ENCODE measurements around the gene VWC2. TPM values are rescaled to one million over a fixed set of nuclear protein-coding genes. Genes with fewer than 3 reads are reported as not detected.

VWC2 gene
- total RNA-seq, 2 experiments from 2014 or later = not detected

- DNase-seq (no peak), ATAC-seq (ENCODE audit: poor library complexity) (no peak)
- H3K27ac Mint-ChIP-seq = no peak overlapping the region
- no peaks in the 10 kb centered on the region for H3K27me3 ChIP-seq (ENCODE audit: control insufficient read depth in 1 of 2, insufficient read depth in 2 of 2, low read length in 2 of 2)
- no peaks in the 10 kb centered on the region for H3K4me1 ChIP-seq (ENCODE audit: insufficient read depth, low read length)
- H3K27me3 Mint-ChIP-seq = no peaks in the 10 kb centered on the region
- no peaks in the 10 kb centered on the region for H3K4me1 Mint-ChIP-seq (ENCODE audit: low read depth)
- ChIA-PET POLR2A (no interaction called here), CTCF (no interaction called here)
- no peaks in the 10 kb centered on the region for H3K9me3 Mint-ChIP-seq
- no peak overlapping the region for H3K4me3 Mint-ChIP-seq
- no peak overlapping the region for H3K27ac ChIP-seq (ENCODE audit: low read depth in 1 of 2, low read length in 2 of 2)
- no peak overlapping the region for H3K4me3 ChIP-seq (ENCODE audit: low read length)
- no peaks in the 10 kb centered on the region for H3K9me3 ChIP-seq (ENCODE audit: control insufficient read depth in 1 of 2, insufficient read depth in 1 of 2, low read length in 2 of 2)
- H3K36me3 Mint-ChIP-seq (ENCODE audit: low read depth) = no peaks in the 10 kb centered on the region
- no peaks in the 10 kb centered on the region for H3K36me3 ChIP-seq (ENCODE audit: insufficient read depth, low read length)
- no peak for TF ChIP-seq CTCF (IDR thresholded peaks at IDR 0.05)
- intact Hi-C loops (cut with DNase I, micrococcal nuclease) = no loop called here
Observed at GRCh38 chr7:49817279-49817678, 43.8 kb downstream of the VWC2 start.

GRCh38 chr7:49821181-49821580 lies 47.7 kb downstream of the VWC2 start:
- Mint-ChIP-seq H3K27me3 (no peaks in the 10 kb centered on the region), H3K27ac (no peak overlapping the region), H3K36me3 (ENCODE audit: low read depth) (no peaks in the 10 kb centered on the region), H3K9me3 (peaks cover 8% of the 10 kb centered on the region), H3K4me3 (no peak overlapping the region), H3K4me1 (ENCODE audit: low read depth) (no peaks in the 10 kb centered on the region)
- Histone ChIP-seq H3K4me3 (ENCODE audit: low read length) (no peak overlapping the region), H3K36me3 (ENCODE audit: insufficient read depth, low read length) (no peaks in the 10 kb centered on the region), H3K27me3 (ENCODE audit: control insufficient read depth in 1 of 2, insufficient read depth in 2 of 2, low read length in 2 of 2) (no peaks in the 10 kb centered on the region), H3K9me3 (ENCODE audit: control insufficient read depth in 1 of 2, insufficient read depth in 1 of 2, low read length in 2 of 2) (peaks cover 0 to 5% of the 10 kb centered on the region in 2 experiments), H3K4me1 (ENCODE audit: insufficient read depth, low read length) (no peaks in the 10 kb centered on the region), H3K27ac (ENCODE audit: low read depth in 1 of 2, low read length in 2 of 2) (no peak overlapping the region)
- intact Hi-C loops (cut with DNase I, micrococcal nuclease) = no loop called here
- DNase-seq = no peak
- ChIA-PET CTCF (no interaction called here), POLR2A (no interaction called here)
- no peak for ATAC-seq (ENCODE audit: poor library complexity)
- no peak for TF ChIP-seq CTCF (IDR thresholded peaks at IDR 0.05)

GRCh38 chr7:49822856-49823255 lies 49.4 kb downstream of the VWC2 start:
- DNase-seq = no peak
- Histone ChIP-seq H3K4me3 (ENCODE audit: low read length) (no peak overlapping the region), H3K9me3 (ENCODE audit: control insufficient read depth in 1 of 2, insufficient read depth in 1 of 2, low read length in 2 of 2) (peaks cover 0 to 5% of the 10 kb centered on the region in 2 experiments), H3K27me3 (ENCODE audit: control insufficient read depth in 1 of 2, insufficient read depth in 2 of 2, low read length in 2 of 2) (no peaks in the 10 kb centered on the region), H3K36me3 (ENCODE audit: insufficient read depth, low read length) (no peaks in the 10 kb centered on the region), H3K27ac (ENCODE audit: low read depth in 1 of 2, low read length in 2 of 2) (no peak overlapping the region), H3K4me1 (ENCODE audit: insufficient read depth, low read length) (no peaks in the 10 kb centered on the region)
- H3K4me3 Mint-ChIP-seq = no peak overlapping the region
- ChIA-PET CTCF (no interaction called here), POLR2A (no interaction called here)
- H3K27ac Mint-ChIP-seq = no peak overlapping the region
- H3K27me3 Mint-ChIP-seq = no peaks in the 10 kb centered on the region
- intact Hi-C loops (cut with DNase I, micrococcal nuclease) = no loop called here
- no peak for TF ChIP-seq CTCF (IDR thresholded peaks at IDR 0.05)
- ATAC-seq (ENCODE audit: poor library complexity) = no peak
- H3K36me3 Mint-ChIP-seq (ENCODE audit: low read depth) = no peaks in the 10 kb centered on the region
- no peaks in the 10 kb centered on the region for H3K4me1 Mint-ChIP-seq (ENCODE audit: low read depth)
- H3K9me3 Mint-ChIP-seq = peaks cover 11% of the 10 kb centered on the region
